HG02885 (cell line): Measurements from ENCODE around the gene KREMEN1.

Experiments used
- ATAC-seq: cut with Tn5 transposase; IDR thresholded peaks from one replicate; pipeline ENCODE4 v1.9.1; 2021; ENCODE audit warnings: mild to moderate bottlenecking; ENCODE audit not compliant: unreplicated experiment, poor library complexity

The KREMEN1 gene

GRCh38 chr22:29166180-29166579 lies 93.3 kb downstream of the KREMEN1 start:
- no peak for ATAC-seq

DNA sequence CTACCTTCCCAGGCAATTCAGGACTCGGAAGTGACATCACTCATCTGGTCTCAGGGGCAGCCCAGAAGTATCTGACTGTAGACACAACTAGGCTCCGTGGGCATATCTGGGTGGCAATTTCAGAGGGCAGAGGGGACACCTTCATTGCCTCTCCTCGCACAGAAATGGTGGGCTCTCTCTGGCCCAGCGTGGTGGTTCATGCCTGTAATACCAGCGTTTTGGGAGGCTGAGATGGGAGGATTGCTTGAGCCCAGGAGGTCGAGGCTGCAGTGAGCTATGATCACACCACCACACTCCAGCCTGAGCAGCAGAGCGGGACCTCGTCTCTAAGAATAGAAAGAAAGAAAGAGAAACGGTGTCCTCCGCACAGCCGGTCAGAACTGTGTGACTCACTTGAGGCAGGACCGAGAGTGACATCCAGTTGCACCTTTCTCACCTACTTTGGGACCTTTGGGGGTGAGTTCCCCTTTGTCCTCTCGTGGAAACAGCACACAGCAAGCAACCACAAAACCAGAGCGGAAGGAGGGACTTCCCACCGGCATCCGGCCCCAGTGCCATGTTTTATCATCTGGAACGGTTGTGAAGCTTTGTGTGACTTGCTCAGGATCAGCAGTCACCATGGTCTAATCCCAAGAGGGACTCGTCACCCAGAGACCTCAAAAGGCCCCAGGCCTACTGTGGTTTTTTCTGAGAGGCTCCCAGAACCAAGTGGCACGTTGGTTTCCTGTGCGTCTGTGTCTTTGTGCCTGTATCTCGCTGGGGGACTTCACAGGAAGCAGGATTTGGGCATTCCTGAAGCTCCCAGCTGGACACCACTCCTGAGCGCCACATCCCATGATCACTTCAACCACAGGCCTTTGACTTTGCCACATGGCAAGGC lies 94.4 kb downstream of the KREMEN1 start:
- ATAC-seq: peak; percentile 89

GRCh38 chr22:29171721-29172120 lies 98.9 kb downstream of the KREMEN1 start:
- no peak for ATAC-seq

- no peak for ATAC-seq
Measured at GRCh38 chr22:29172216-29172615, 99.4 kb downstream of the KREMEN1 start.

DNA sequence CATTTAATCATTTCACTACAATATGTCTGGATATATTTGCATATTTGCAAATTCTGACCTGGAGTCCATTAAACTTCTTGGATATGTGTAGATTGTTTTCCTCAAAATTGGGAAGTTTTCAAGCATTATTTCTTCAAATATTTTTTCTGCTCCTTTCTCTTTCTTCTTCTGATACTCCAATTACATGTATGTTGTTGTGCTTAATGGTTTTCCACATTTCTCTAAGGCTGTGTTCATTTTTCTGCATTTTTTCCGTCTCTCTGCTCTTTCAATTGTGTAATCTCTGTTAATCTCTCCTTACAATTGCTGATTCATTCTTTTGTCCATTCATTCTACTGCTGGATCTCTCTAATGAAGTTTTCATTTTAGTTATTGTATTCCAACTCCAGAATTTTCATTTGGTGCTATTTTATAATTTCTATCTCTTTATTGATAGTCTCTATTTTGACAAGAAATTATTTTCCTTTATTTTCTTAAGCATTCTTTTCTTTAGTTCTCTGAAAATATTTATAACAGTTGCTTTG lies 102.5 kb downstream of the KREMEN1 start:
- ATAC-seq: no peak

DNA sequence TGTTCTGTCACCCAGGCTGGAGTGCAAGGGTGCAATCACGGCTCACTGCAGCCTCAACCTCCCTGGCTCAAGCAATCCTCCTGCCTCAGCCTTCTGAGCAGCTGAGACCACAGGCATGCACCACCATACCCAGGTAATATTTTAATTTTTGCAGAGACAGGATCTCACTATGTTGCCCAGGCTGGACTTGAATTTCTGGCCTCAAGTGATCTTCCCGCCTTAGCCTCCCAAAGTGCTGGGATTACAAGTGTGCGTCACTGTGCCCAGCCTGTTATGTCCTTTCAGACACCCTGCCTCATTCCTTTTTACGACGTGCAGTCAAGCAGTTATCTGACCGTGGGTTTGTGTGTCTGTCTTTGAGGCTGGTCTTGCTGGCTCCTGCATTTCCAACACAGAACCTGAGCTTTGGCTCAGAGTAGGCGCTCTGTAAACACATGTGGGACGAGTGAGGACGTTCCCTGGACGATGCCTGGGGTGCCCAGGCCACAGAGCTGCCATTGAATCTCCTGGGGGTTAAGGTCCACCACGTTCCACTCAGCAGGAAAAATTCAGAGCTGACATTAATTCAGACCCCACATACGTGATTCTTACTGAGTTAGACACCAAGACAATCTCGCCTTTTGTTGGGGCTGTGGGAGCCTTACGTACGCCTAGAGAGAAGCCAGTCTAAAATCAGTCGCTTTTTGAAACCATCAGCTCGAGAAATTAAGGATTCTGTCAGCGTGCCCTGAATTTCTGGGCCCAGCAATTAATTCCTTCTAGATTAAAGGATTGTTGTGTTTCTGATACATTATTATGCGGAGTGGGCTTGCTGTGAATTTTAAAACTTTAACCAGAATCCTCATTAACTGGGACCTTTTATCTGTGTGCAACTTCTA lies 111.4 kb downstream of the KREMEN1 start:
- no peak for ATAC-seq

GRCh38 chr22:29184849-29185490 lies 112.1 kb downstream of the KREMEN1 start:
- no peak for ATAC-seq

- no peak for ATAC-seq
Measured at GRCh38 chr22:29186302-29186701, 113.5 kb downstream of the KREMEN1 start.

DNA sequence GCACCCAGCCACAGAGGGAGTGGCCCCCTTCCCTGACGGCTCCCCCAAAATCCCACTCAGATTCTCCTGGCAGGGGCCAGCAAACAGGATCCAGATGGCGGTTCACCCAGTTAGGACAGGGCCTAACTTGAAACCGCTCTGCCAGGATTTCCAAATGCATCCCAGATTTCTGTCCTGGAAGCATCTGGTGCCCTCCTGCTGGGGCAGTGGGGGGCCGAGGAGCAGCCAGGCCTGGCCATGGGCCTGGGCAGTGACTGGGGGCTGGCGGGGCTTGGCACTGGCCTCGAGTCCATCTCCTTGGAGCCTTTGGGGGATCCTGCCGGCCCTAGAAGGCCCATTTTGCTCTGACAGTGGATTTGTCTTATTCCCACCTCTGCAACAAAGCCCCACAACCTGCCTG lies 115.0 kb downstream of the KREMEN1 start:
- no peak for ATAC-seq

GRCh38 chr22:29190051-29190450 lies 117.2 kb downstream of the KREMEN1 start:
- no peak for ATAC-seq

- no peak for ATAC-seq
Measured at GRCh38 chr22:29190918-29191317, 118.1 kb downstream of the KREMEN1 start.

- ATAC-seq: no peak
Measured at GRCh38 chr22:29193021-29193420, 120.2 kb downstream of the KREMEN1 start.

GRCh38 chr22:29194184-29194583 lies 121.3 kb downstream of the KREMEN1 start:
- no peak for ATAC-seq

DNA sequence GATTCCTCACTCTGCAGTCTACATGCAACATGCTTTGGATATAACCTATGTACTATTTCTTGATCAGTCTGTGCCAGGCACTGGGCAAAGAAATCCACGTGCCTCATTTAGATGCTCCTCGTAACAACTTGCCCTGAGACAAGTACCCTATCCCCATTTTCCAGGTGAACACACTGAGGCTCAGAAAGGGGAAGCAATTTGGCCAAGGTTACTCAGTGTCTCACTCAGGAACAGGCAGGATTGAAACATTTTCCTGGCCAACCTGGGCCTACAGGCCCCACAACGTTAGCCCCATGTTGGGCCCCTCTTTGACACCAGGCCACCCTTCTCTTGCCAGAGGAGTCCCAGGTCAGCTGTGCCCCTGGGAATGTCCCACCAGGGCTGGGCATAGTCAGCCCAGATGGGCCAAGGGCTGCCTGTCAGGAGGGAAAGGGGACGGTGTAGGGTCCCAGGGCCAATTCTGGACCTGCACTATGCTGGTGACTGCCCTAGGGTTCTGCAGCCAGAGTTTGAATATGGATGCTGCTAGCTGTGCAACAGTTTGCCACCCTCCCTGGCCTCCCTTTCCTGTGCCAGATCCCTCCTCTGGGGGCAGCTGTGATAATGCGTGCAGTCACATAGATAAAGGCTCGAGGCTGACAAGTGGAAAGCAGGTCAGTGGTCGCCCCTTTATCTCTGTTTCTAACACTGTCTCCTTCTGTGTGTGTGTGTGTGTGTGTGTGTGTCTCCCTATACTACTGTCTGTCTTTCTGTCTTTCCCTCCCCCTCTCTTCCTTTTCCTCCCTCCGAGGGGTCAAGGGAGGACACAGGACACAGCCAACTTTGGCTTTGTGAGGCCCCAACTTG lies 122.5 kb downstream of the KREMEN1 start:
- no peak for ATAC-seq

DNA sequence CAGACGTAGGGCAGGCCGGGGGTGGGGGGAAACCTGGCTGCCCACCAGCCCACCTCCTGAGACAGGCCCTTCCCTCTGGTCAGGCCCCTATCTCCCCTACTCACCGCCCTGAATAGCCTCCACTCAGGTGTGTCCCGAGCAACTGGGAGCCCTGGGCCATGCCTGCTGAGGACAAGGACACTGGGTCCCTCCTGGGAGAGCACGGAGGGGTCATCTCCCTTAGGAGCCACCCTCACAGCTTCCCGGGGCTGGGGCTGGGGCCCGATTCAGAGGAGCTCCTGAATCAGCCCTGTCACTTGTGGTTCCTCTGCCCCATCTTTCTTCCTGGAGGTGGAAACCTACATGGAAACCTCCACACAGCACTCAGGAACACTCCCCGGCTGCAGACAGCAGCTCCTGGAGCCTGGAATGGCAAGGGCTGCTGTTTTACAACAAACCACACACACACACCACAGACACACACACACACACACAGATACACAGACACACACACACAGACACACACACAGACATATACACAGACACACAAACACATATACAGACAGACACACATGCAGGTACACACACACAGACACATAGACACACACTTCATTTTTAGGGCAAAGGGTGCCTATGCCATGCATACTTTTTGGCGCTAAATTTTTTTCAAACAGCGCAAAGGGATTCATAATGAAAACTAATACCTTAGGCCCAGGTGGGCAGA lies 123.3 kb downstream of the KREMEN1 start:
- ATAC-seq: no peak

- no peak for ATAC-seq
Measured at GRCh38 chr22:29197096-29197495, 124.3 kb downstream of the KREMEN1 start.

DNA sequence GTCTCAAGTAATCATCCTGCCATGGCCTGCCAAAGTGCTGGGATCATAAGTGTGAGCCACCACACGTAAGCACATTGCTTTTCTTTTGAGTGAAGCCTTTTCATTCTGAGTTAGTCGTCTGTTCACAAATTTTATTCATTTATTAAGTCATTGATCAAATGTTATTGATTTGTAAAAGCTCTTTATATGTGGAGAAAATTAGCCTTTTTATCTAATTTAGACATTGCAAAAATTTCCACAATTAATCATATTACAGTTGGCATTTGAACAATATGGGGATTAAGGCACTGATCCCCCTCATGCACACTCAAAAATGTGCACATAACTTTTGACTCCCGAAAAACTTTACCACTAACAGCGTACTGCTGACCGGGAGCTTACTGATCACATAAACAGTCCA lies 125.4 kb downstream of the KREMEN1 start:
- no peak for ATAC-seq

- ATAC-seq: no peak
Measured at GRCh38 chr22:29199702-29200400, 127.0 kb downstream of the KREMEN1 start.
